Measurements from ENCODE around the gene MST1R. TPM values are rescaled to one million over a fixed set of nuclear protein-coding genes. Genes with fewer than 3 reads are reported as not detected.

The MST1R gene
- total RNA-seq, 1 donor from 2014 or later: 0.31 TPM

GRCh38 chr3:49876567-49876966, 27.1 kb downstream of the MST1R start:
- DNase-seq: no peak

GRCh38 chr3:49873623-49874022, 30.1 kb downstream of the MST1R start:
- DNase-seq: no peak

GRCh38 chr3:49872801-49873281, 30.8 kb downstream of the MST1R start:
- no peak for DNase-seq

- DNase-seq: peak; percentile 41
Measured at GRCh38 chr3:49871531-49872153, 32.0 kb downstream of the MST1R start.

GRCh38 chr3:49869525-49870126, 34.0 kb downstream of the MST1R start, which contains the start of gene CAMKV:
CAMKV (minus strand) TSS chr3:49869906; CDS start chr3:49862388, 7,518 bp downstream.
- DNase-seq: peak; percentile 37

- no peak for DNase-seq
Measured at GRCh38 chr3:49868862-49869466, 34.7 kb downstream of the MST1R start.

- DNase-seq: no peak
Measured at GRCh38 chr3:49867871-49868321, 35.8 kb downstream of the MST1R start.

GRCh38 chr3:49867400-49867799, 36.3 kb downstream of the MST1R start:
- DNase-seq: no peak

GRCh38 chr3:49865198-49865784, 38.4 kb downstream of the MST1R start:
- no peak for DNase-seq

- DNase-seq: no peak
Measured at GRCh38 chr3:49864505-49864904, 39.2 kb downstream of the MST1R start.

GRCh38 chr3:49859576-49860305, 43.9 kb downstream of the MST1R start:
- DNase-seq: no peak

- peak; percentile 89 for DNase-seq
Measured at GRCh38 chr3:49856181-49857005, 47.3 kb downstream of the MST1R start, which contains the start of gene TRAIP. TRAIP (minus strand) TSS chr3:49856564; CDS start chr3:49856453, 111 bp downstream.

GRCh38 chr3:49855662-49856061, 48.0 kb downstream of the MST1R start:
- no peak for DNase-seq

- DNase-seq: no peak
Measured at GRCh38 chr3:49845694-49846093, 58.0 kb downstream of the MST1R start.

GRCh38 chr3:49844464-49845183, 59.0 kb downstream of the MST1R start:
- no peak for DNase-seq

GRCh38 chr3:49842843-49843517, 60.7 kb downstream of the MST1R start:
- no peak for DNase-seq

GRCh38 chr3:49841806-49842205, 61.9 kb downstream of the MST1R start:
- peak; percentile 55 for DNase-seq

- no peak for DNase-seq
Measured at GRCh38 chr3:49841126-49841696, 62.5 kb downstream of the MST1R start.

- DNase-seq: no peak
Measured at GRCh38 chr3:49840388-49840787, 63.3 kb downstream of the MST1R start.

All from occipital lobe (tissue), 2 donors.